PC-3 (cell line): Measurements from ENCODE around the gene CGNL1. TPM values are rescaled to one million over a fixed set of nuclear protein-coding genes. Genes with fewer than 3 reads are reported as not detected.

Experiments
- ATAC-seq: fragments of 200-7000 bp; cut with Tn5 transposase; 2 replicates; pipeline ENCODE4 v1.9.1; 2020; ENCODE audit warnings: mild to moderate bottlenecking, moderate library complexity
- BruUV-seq: library from RNA; stranded (reverse); fragments of 400-500 nt; replicated peaks from 2 replicates; lab custom pipeline; 2021; lab: Mats Ljungman, UMichigan
- CTCF ChIA-PET: fragments of 300-600 bp; sonication (Branson Sonifier 250); formaldehyde crosslinking; loops from one replicate; lab custom pipeline; 2022; ENCODE audit warnings: antibody characterized with exemption; lab: Charles Lee
- POLR2A ChIA-PET: fragments of 300-600 bp; sonication (Branson Sonifier 250); formaldehyde crosslinking; loops from one replicate; lab custom pipeline; 2022; ENCODE audit warnings: antibody characterized with exemption; ENCODE audit not compliant: unreplicated experiment; lab: Charles Lee
- DNase-seq: peaks from one replicate; pipeline ENCODE4 v3.0.0-alpha.2; 2015
- H2AFZ ChIP-seq: fragments of 300-600 bp; sonication (generic); 2 replicates; pipeline ENCODE4 v1.6.0; 2016; ENCODE audit warnings: antibody characterized with exemption, low read length
- H3F3A ChIP-seq: fragments of 300-600 bp; sonication (generic); one replicate; pipeline ENCODE4 v1.6.0; 2017; ENCODE audit warnings: antibody characterized with exemption, low read length, control low read depth, mild to moderate bottlenecking; ENCODE audit not compliant: unreplicated experiment
- H3K27ac ChIP-seq: fragments of 300-600 bp; sonication (generic); 2 replicates; pipeline ENCODE4 v1.5.1; 2016; ENCODE audit warnings: mild to moderate bottlenecking, low read length
- H3K27me3 ChIP-seq: fragments of 300-600 bp; sonication (generic); 2 replicates; pipeline ENCODE4 v1.6.1; 2016; ENCODE audit warnings: low read length, mixed read lengths
- H3K36me3 ChIP-seq: fragments of 300-600 bp; sonication (generic); 2 replicates; pipeline ENCODE4 v1.6.1; 2016; ENCODE audit warnings: low read depth, mixed run types, low read length, mixed read lengths
- H3K4me1 ChIP-seq: fragments of 300-600 bp; sonication (generic); 2 replicates; pipeline ENCODE4 v1.5.1; 2016; ENCODE audit warnings: low read length; ENCODE audit not compliant: insufficient read depth
- H3K4me2 ChIP-seq: fragments of 300-600 bp; sonication (generic); 2 replicates; pipeline ENCODE4 v1.6.0; 2016; ENCODE audit warnings: low read length
- H3K4me3 ChIP-seq: fragments of 300-600 bp; sonication (generic); 2 replicates; pipeline ENCODE4 v1.5.1; 2016; ENCODE audit warnings: mild to moderate bottlenecking, low read length, mixed read lengths
- H3K79me2 ChIP-seq: fragments of 300-600 bp; sonication (generic); 2 replicates; pipeline ENCODE4 v1.6.1; 2017; ENCODE audit warnings: low read length, mixed read lengths
- H3K9ac ChIP-seq: fragments of 300-600 bp; sonication (generic); 2 replicates; pipeline ENCODE4 v1.6.0; 2016; ENCODE audit warnings: mild to moderate bottlenecking, low read length
- H3K9me2 ChIP-seq: fragments of 300-600 bp; sonication (generic); replicated peaks from 2 replicates; pipeline ENCODE4 v1.6.1; 2016; ENCODE audit warnings: mixed run types, low read length, mixed read lengths
- H3K9me3 ChIP-seq: fragments of 300-600 bp; sonication (generic); 2 replicates; pipeline ENCODE4 v1.6.1; 2016; ENCODE audit warnings: low read length, mixed read lengths
- H4K20me1 ChIP-seq: fragments of 300-600 bp; sonication (generic); 2 replicates; pipeline ENCODE4 v1.6.1; 2016; ENCODE audit warnings: low read length, mixed read lengths
- CTCF ChIP-seq: fragments of 300-600 bp; sonication (generic); conservative IDR thresholded peaks from 2 replicates; pipeline ENCODE4 v1.5.1; 2017; ENCODE audit warnings: antibody characterized with exemption, low read depth, mild to moderate bottlenecking, low read length
- EZH2 ChIP-seq: fragments of 300-600 bp; sonication (generic); IDR thresholded peaks from one replicate; pipeline ENCODE4 v1.6.1; 2017; ENCODE audit warnings: antibody characterized with exemption, mild to moderate bottlenecking, low read length; ENCODE audit not compliant: unreplicated experiment
- EZH2phosphoT487 ChIP-seq: fragments of 300-600 bp; sonication (generic); IDR thresholded peaks from 2 replicates; pipeline ENCODE4 v1.6.1; 2018; ENCODE audit warnings: mild to moderate bottlenecking, antibody characterized with exemption, low read length, borderline replicate concordance
- intact Hi-C: fragments of 100-400 bp; cut with micrococcal nuclease; formaldehyde crosslinking; loops from 2 replicates; pipeline ENCODE4 v1.9.0; 2023
- total RNA-seq: library from RNA; depleted of rRNA; stranded (reverse); fragments of >200 nt; gene quantifications from 2 replicates; pipeline ENCODE4 v1.2.3, GENCODE V29; 2014

Gene CGNL1
- total RNA-seq, 1 experiment from 2014 or later = 0.66 TPM

GRCh38 chr15:57528940-57529565 lies 152.7 kb downstream of the CGNL1 start:
- Histone ChIP-seq H3K79me2 (no peaks in the 10 kb centered on the region), H3K4me3 (no peak overlapping the region), H3K4me2 (no peak overlapping the region), H3K4me1 (peaks cover 19% of the 10 kb centered on the region), H4K20me1 (no peaks in the 10 kb centered on the region), H3K9me3 (no peaks in the 10 kb centered on the region), H3K9ac (no peak overlapping the region), H3F3A (no peaks in the 10 kb centered on the region), H2AFZ (no peak overlapping the region), H3K9me2 (no peaks in the 10 kb centered on the region), H3K27ac (no peak overlapping the region), H3K36me3 (no peaks in the 10 kb centered on the region), H3K27me3 (no peaks in the 10 kb centered on the region)
- no peak for TF ChIP-seq EZH2
- TF ChIP-seq EZH2phosphoT487 = no peak
- no peak for TF ChIP-seq CTCF
- ChIA-PET CTCF (interaction anchor here (0.6 to 0.7 kb wide), 2 partner anchors 23 to 457 kb away, joined by 3 to 4 read pairs; no protein-coding TSS in a partner anchor), POLR2A (interaction anchor here (0.6 kb wide), 1 partner anchor 375 kb away, joined by 5 read pairs; no protein-coding TSS in a partner anchor)
- intact Hi-C loops = loop anchor here (5.0 to 10.0 kb wide), 3 partner anchors 42 to 382 kb away; partner anchors contain the start of gene CGNL1
- DNase-seq (no peak), ATAC-seq (peak; percentile 14; the same call in 1 of the 2 replicates)
- BruUV-seq = no TSS peak

- H3K9me3 ChIP-seq = no peaks in the 10 kb centered on the region
- POLR2A ChIA-PET = interaction anchor here (0.6 kb wide), 1 partner anchor 1536 kb away, joined by 3 read pairs; no protein-coding TSS in a partner anchor
- H3K9me2 ChIP-seq = no peaks in the 10 kb centered on the region
- no peaks in the 10 kb centered on the region for H4K20me1 ChIP-seq
- no peaks in the 10 kb centered on the region for H3K36me3 ChIP-seq
- DNase-seq (no peak), ATAC-seq (no peak)
- H2AFZ ChIP-seq = no peak overlapping the region
- H3K4me1 ChIP-seq = peaks cover 19% of the 10 kb centered on the region
- CTCF ChIA-PET = interaction anchor here (1.1 kb wide), 1 partner anchor 24 kb away, joined by 3 read pairs; no protein-coding TSS in a partner anchor
- H3K4me2 ChIP-seq = no peak overlapping the region
- no peaks in the 10 kb centered on the region for H3K27me3 ChIP-seq
- no TSS peak for BruUV-seq
- no peak overlapping the region for H3K27ac ChIP-seq
- H3K79me2 ChIP-seq = no peaks in the 10 kb centered on the region
- intact Hi-C loops = loop anchor here (5.0 to 10.0 kb wide), 3 partner anchors 42 to 382 kb away; partner anchors contain the start of gene CGNL1
- no peaks in the 10 kb centered on the region for H3F3A ChIP-seq
- no peak overlapping the region for H3K4me3 ChIP-seq
- TF ChIP-seq EZH2phosphoT487 (no peak), EZH2 (no peak), CTCF (no peak)
- H3K9ac ChIP-seq = no peak overlapping the region
Measured at GRCh38 chr15:57529748-57530147, 153.4 kb downstream of the CGNL1 start.
